ENCODE results near the gene SEMA3B.

The SEMA3B gene

DNA sequence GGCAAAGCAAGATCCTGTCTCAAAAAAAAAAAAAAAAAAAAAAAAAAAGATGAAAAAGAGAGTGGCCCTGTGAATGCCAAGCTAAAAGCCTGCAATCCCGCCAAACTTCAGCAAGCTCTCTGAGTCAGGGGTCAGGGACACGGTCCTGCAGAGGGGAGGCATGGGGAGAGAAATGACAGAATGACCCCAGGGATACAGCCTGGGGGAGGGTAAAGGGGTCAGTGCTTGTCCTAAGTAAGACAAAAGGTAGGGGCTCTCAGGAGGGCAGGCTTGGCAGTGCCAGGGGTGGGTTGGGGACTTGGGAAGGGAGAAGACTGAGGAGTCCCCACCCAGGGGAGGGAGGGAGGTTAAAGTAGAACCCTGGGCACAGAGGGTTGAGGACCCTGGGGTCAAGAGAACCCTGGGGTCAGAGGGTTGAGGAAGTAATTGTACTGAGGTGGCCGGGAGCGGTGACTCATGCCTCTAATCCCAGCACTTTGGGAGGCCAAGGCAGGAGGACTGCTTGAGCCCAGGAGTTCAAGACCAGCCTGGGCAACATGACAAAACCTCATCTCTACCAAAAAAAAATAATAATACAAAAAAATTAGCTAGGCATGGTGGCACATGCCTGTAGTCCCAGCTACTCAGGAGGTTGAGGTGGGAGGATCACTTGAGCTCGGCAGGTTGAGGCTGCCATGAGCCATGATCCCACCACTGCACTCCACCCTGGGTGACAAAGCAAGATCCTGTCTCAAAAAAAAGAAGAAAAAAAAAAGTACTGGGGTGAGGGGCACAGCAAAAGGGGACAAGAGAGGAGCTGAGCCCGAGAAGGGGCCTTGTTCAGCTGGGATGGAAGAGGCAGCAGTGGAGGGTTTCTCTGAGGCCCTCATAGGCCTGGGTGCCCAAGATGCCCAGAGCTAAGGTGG, 5.2 kb upstream of the SEMA3B start:
- DNase-seq, result no peak
- Histone ChIP-seq H3K4me3 (ENCODE audit: insufficient read depth, low read depth, low read length, poor library complexity, severe bottlenecking) (no peak overlapping the region), H3K9me3 (ENCODE audit: control insufficient read depth, low read length) (no peaks in the 10 kb centered on the region), H3K27me3 (replicated peaks; ENCODE audit: control insufficient read depth, insufficient read depth, low read length, poor library complexity, severe bottlenecking) (peaks cover 5% of the 10 kb centered on the region), H3K27ac (ENCODE audit: insufficient read depth, low read length, poor library complexity, severe bottlenecking) (no peak overlapping the region), H3K4me1 (ENCODE audit: control insufficient read depth, insufficient read depth, low read length, poor library complexity, severe bottlenecking) (peaks cover 7% of the 10 kb centered on the region), H3K36me3 (ENCODE audit: control insufficient read depth, insufficient read depth, low read length) (peaks cover 3% of the 10 kb centered on the region)

DNA sequence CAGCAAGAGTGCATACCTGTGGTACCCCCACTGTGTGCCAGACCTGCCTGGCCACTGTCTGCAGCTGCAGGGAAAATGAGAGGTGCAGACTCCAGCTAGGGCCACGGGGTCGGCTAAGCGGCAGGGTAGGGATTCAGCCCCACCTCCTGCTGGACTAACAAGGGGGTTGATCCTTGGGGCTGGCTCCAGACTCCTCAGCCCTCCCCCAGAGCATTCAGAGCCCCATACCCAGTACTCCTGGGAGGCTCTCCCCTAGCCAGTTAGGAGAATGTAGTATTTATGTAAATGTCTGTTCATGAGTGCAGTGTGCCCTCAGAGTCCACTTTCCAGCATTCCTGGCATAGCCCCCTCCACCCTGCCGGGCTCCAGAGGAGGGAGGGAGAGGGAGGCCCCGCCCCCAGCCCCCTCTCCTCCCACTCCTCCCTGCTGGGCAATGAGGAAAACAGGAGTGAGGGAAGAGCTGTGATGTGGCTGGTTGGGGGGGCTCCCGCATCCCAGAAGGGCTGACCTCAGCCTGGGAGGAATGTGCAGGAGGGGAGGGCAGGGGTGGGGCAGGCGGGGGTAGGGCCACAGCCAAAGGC, 4.5 kb upstream of the SEMA3B start:
- H3K4me3 ChIP-seq (ENCODE audit: insufficient read depth, low read depth, low read length, poor library complexity, severe bottlenecking), result no peak overlapping the region
- H3K9me3 ChIP-seq (ENCODE audit: control insufficient read depth, low read length), result no peaks in the 10 kb centered on the region
- peaks cover 5% of the 10 kb centered on the region for H3K27me3 ChIP-seq (replicated peaks; ENCODE audit: control insufficient read depth, insufficient read depth, low read length, poor library complexity, severe bottlenecking)
- H3K27ac ChIP-seq (ENCODE audit: insufficient read depth, low read length, poor library complexity, severe bottlenecking), result no peak overlapping the region
- DNase-seq, result no peak
- H3K4me1 ChIP-seq (ENCODE audit: control insufficient read depth, insufficient read depth, low read length, poor library complexity, severe bottlenecking), result peaks cover 7% of the 10 kb centered on the region
- no peaks in the 10 kb centered on the region for H3K36me3 ChIP-seq (ENCODE audit: control insufficient read depth, insufficient read depth, low read length)

DNA sequence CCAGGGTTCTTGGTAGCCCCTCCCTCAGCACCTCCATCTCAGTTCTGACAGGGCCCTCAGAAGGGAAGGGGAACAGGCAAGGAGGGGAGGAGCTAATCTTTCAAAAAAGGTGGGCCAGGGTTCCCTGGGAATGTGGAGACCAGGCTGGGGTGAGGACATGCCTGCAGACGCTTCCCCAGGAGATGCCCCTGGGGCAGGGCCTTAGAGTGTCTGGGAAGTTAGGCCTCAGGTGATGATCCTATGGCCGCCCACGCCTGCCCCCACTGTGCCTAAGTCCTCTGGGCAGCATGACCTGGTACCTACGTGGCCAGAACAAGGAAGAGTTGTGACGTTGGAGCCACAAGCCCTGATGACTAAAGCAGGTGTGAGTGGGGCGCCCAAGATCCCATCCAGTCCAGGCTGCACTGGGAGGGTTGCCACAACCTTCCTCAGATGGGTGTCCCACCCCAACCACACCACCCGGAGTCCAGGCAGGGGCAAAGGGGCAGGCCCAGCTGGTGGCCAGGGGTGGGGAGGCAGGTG, 3.9 kb upstream of the SEMA3B start:
- Histone ChIP-seq H3K9me3 (ENCODE audit: control insufficient read depth, low read length) (no peaks in the 10 kb centered on the region), H3K4me3 (ENCODE audit: insufficient read depth, low read depth, low read length, poor library complexity, severe bottlenecking) (no peak overlapping the region), H3K27ac (ENCODE audit: insufficient read depth, low read length, poor library complexity, severe bottlenecking) (no peak overlapping the region), H3K4me1 (ENCODE audit: control insufficient read depth, insufficient read depth, low read length, poor library complexity, severe bottlenecking) (peaks cover 6% of the 10 kb centered on the region), H3K36me3 (ENCODE audit: control insufficient read depth, insufficient read depth, low read length) (no peaks in the 10 kb centered on the region), H3K27me3 (replicated peaks; ENCODE audit: control insufficient read depth, insufficient read depth, low read length, poor library complexity, severe bottlenecking) (peaks cover 5% of the 10 kb centered on the region)
- DNase-seq, result no peak

DNA sequence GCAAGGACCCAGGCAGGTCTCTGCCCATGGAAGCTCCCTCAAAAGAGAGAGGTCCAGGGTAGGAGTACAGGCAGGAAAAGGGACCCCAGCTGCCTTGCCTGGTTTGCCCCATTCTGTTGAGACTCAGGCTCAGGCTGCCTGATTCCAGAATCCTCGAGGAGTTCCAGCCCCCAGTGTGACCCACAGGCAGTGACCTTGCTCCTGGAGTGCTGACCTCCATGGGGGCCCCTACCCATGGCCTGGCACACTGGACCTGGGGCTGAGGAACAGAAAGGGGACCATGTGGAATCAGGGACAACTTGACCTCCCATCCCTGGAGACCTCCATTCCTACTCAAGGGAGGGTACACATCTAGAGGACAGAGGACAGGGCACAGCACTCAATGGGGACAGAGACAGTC, 3.4 kb upstream of the SEMA3B start:
- Histone ChIP-seq H3K27ac (ENCODE audit: insufficient read depth, low read length, poor library complexity, severe bottlenecking) (no peak overlapping the region), H3K36me3 (ENCODE audit: control insufficient read depth, insufficient read depth, low read length) (no peaks in the 10 kb centered on the region), H3K4me3 (ENCODE audit: insufficient read depth, low read depth, low read length, poor library complexity, severe bottlenecking) (no peak overlapping the region), H3K27me3 (replicated peaks; ENCODE audit: control insufficient read depth, insufficient read depth, low read length, poor library complexity, severe bottlenecking) (peaks cover 5% of the 10 kb centered on the region), H3K4me1 (ENCODE audit: control insufficient read depth, insufficient read depth, low read length, poor library complexity, severe bottlenecking) (peaks cover 1% of the 10 kb centered on the region), H3K9me3 (ENCODE audit: control insufficient read depth, low read length) (no peaks in the 10 kb centered on the region)
- no peak for DNase-seq

DNA sequence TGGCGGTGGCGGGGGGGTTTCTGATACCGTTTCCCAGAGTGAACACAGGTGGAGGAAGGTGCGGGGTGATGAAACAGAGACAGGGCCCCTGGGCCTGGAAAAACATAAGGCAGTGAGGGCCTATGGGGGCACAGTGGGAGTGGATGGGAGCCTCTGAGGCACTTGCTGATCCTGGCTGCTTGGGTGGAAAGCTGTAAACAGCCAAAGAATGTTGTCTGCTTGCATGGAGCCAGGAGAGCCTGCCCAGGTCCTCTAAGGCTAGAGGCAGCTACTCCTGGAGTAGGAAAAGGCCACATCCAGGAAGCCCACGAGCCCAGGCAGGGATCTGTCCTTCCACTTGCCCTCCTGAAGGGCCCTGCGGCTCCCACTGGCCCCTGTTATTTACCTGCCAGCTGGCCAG, 2.9 kb upstream of the SEMA3B start:
- H3K27ac ChIP-seq (ENCODE audit: insufficient read depth, low read length, poor library complexity, severe bottlenecking), result no peak overlapping the region

DNA sequence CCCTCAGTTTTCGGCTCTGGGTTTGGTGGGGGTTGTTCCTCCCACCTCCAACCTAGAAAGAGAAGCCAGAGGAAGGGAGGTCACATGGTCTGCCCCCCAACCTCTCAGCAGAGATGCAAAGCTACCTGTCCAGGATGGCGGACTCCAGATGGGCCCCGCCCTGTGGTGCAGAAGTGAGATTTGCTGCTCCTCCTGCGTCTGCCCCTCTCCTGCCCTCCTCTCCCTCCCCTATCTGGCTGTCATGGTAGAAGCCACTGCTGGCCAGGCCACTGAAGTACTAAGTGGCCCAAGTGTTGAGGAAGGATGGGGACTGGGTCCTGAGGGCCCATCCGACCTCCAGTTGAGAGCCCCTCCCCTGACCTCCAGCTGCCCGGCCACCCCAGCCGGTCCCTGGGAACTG, 2.1 kb upstream of the SEMA3B start:
- Histone ChIP-seq H3K36me3 (ENCODE audit: control insufficient read depth, insufficient read depth, low read length) (no peaks in the 10 kb centered on the region), H3K4me3 (ENCODE audit: insufficient read depth, low read depth, low read length, poor library complexity, severe bottlenecking) (no peak overlapping the region), H3K27ac (ENCODE audit: insufficient read depth, low read length, poor library complexity, severe bottlenecking) (no peak overlapping the region), H3K27me3 (replicated peaks; ENCODE audit: control insufficient read depth, insufficient read depth, low read length, poor library complexity, severe bottlenecking) (peaks cover 5% of the 10 kb centered on the region), H3K4me1 (ENCODE audit: control insufficient read depth, insufficient read depth, low read length, poor library complexity, severe bottlenecking) (no peaks in the 10 kb centered on the region), H3K9me3 (ENCODE audit: control insufficient read depth, low read length) (no peaks in the 10 kb centered on the region)
- no peak for DNase-seq

More for the DNA sequence above, 2.9 kb upstream of the SEMA3B start:
- Histone ChIP-seq H3K9me3 (ENCODE audit: control insufficient read depth, low read length) (no peaks in the 10 kb centered on the region), H3K27me3 (replicated peaks; ENCODE audit: control insufficient read depth, insufficient read depth, low read length, poor library complexity, severe bottlenecking) (peaks cover 5% of the 10 kb centered on the region), H3K4me1 (ENCODE audit: control insufficient read depth, insufficient read depth, low read length, poor library complexity, severe bottlenecking) (no peaks in the 10 kb centered on the region), H3K36me3 (ENCODE audit: control insufficient read depth, insufficient read depth, low read length) (no peaks in the 10 kb centered on the region), H3K4me3 (ENCODE audit: insufficient read depth, low read depth, low read length, poor library complexity, severe bottlenecking) (no peak overlapping the region)
- DNase-seq, result no peak

DNA sequence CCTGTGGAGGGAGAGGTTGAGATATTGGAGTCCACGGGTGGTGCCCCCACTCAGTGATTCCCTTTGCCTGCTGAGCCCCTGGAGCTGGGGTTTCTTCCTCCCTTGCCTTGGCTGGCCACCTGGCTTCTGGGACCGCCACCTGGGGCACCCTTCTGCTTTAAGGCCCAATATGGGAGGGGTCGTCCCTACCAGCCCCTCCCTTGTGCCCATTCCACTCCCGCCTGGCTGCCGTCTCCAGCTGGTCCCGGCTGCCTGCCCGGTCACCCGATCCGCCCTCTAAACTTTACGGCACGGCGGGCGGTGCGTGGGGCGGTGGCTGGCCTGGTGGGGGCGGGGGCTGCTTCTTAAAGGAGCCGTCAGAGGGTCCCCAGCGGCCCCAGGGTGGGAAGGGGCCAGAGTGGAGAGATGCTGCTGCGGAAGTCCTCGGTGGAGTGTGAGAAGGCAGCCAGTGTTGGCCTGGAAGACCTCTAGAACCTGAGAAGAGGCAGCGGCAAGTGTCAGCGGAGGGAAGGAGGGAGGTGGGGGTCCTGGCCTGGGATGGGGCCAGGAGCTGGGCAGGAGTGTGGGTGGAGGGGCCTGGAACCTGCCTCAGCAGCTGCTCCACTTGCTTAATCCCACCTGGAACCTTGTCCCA, 1.6 kb upstream of the SEMA3B start:
- Histone ChIP-seq H3K4me3 (ENCODE audit: insufficient read depth, low read depth, low read length, poor library complexity, severe bottlenecking) (no peak overlapping the region), H3K9me3 (ENCODE audit: control insufficient read depth, low read length) (no peaks in the 10 kb centered on the region), H3K36me3 (ENCODE audit: control insufficient read depth, insufficient read depth, low read length) (no peaks in the 10 kb centered on the region), H3K27ac (ENCODE audit: insufficient read depth, low read length, poor library complexity, severe bottlenecking) (no peak overlapping the region), H3K4me1 (ENCODE audit: control insufficient read depth, insufficient read depth, low read length, poor library complexity, severe bottlenecking) (no peaks in the 10 kb centered on the region), H3K27me3 (replicated peaks; ENCODE audit: control insufficient read depth, insufficient read depth, low read length, poor library complexity, severe bottlenecking) (peaks cover 5% of the 10 kb centered on the region)
- DNase-seq, result no peak

DNA sequence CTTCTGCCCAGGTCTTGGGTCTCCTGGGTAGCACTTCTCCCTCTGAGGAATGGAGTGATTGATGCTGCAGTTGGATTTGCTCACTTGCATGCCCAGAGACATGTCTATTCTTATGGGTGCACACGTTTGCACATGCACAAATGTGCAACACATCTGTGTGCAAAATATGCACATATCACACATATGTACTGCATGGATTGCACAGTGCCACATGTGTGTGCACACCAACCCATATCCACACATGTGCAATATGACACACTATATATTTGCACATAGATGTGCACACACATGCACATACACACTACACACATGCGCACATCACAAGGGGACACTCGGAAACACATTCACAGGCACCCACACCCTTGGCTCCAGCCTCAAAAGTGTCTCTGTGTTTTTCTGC, 671 bp upstream of the SEMA3B start:
- no peak overlapping the region for H3K4me3 ChIP-seq (ENCODE audit: insufficient read depth, low read depth, low read length, poor library complexity, severe bottlenecking)
- no peak overlapping the region for H3K27ac ChIP-seq (ENCODE audit: insufficient read depth, low read length, poor library complexity, severe bottlenecking)
- no peaks in the 10 kb centered on the region for H3K9me3 ChIP-seq (ENCODE audit: control insufficient read depth, low read length)
- DNase-seq, result no peak
- peaks cover 3% of the 10 kb centered on the region for H3K4me1 ChIP-seq (ENCODE audit: control insufficient read depth, insufficient read depth, low read length, poor library complexity, severe bottlenecking)
- no peaks in the 10 kb centered on the region for H3K36me3 ChIP-seq (ENCODE audit: control insufficient read depth, insufficient read depth, low read length)
- H3K27me3 ChIP-seq (replicated peaks; ENCODE audit: control insufficient read depth, insufficient read depth, low read length, poor library complexity, severe bottlenecking), result peaks cover 8% of the 10 kb centered on the region

DNA sequence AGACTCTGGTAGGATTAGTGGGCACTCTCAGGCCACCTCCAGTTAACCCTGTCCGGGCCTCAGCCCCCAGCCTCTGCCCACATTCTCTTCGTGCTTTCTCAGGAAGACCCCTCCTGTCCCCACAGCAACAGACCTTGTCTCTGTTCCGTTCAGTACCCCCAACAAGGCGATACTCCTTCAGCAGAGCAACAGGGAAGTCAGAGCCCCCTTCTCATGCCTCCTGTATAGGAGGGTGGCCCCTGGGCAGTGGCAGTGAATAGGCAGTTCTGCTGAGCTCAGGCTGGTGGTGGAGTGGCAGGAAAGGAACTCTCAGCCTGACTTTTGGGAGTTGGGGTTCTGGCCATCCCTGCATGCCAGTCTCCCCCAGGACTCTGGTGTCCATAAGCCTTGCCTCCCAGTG, 513 bp downstream of the SEMA3B start:
- H3K27me3 ChIP-seq (replicated peaks; ENCODE audit: control insufficient read depth, insufficient read depth, low read length, poor library complexity, severe bottlenecking), result peaks cover 18% of the 10 kb centered on the region
- no peaks in the 10 kb centered on the region for H3K36me3 ChIP-seq (ENCODE audit: control insufficient read depth, insufficient read depth, low read length)
- no peak for DNase-seq
- no peaks in the 10 kb centered on the region for H3K9me3 ChIP-seq (ENCODE audit: control insufficient read depth, low read length)
- no peak overlapping the region for H3K27ac ChIP-seq (ENCODE audit: insufficient read depth, low read length, poor library complexity, severe bottlenecking)
- no peak overlapping the region for H3K4me3 ChIP-seq (ENCODE audit: insufficient read depth, low read depth, low read length, poor library complexity, severe bottlenecking)
- peaks cover 13% of the 10 kb centered on the region for H3K4me1 ChIP-seq (ENCODE audit: control insufficient read depth, insufficient read depth, low read length, poor library complexity, severe bottlenecking)

DNA sequence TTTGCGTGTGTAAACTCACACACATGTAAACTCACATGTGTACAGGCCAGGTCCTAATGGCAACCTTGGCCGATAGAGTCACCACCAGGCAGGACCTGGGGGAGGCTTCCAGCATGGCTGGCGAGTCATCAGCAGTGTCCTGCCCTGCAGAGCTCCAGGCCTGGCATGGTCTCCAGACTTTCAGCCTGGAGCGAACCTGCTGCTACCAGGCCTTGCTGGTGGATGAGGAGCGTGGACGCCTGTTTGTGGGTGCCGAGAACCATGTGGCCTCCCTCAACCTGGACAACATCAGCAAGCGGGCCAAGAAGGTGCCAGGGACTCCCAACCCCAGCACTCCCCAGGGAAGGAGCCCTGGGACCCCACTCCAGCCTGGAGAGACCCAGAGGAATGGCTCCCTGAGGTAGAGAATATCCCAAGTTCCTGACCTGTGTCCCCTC, 1.0 kb downstream of the SEMA3B start:
- peaks cover 14% of the 10 kb centered on the region for H3K4me1 ChIP-seq (ENCODE audit: control insufficient read depth, insufficient read depth, low read length, poor library complexity, severe bottlenecking)
- no peak for DNase-seq
- H3K4me3 ChIP-seq (ENCODE audit: insufficient read depth, low read depth, low read length, poor library complexity, severe bottlenecking), result no peak overlapping the region
- H3K36me3 ChIP-seq (ENCODE audit: control insufficient read depth, insufficient read depth, low read length), result no peaks in the 10 kb centered on the region
- no peak overlapping the region for H3K27ac ChIP-seq (ENCODE audit: insufficient read depth, low read length, poor library complexity, severe bottlenecking)
- no peaks in the 10 kb centered on the region for H3K9me3 ChIP-seq (ENCODE audit: control insufficient read depth, low read length)
- H3K27me3 ChIP-seq (replicated peaks; ENCODE audit: control insufficient read depth, insufficient read depth, low read length, poor library complexity, severe bottlenecking), result peaks cover 23% of the 10 kb centered on the region
